ENCODE results near the gene CEP63. TPM values are rescaled to one million over a fixed set of nuclear protein-coding genes. Genes with fewer than 3 reads are reported as not detected.

Gene CEP63
- total RNA-seq, 4 donors from 2014 or later = 21.4 to 23.5 (median 22.4) TPM

- in situ Hi-C loops (cut with MboI; ENCODE audit: low sequenced_read_pairs in 4 of 4) = loop anchor here in 3 of 4 donors (25.0 kb wide), 1 partner anchor 1265 kb away; no protein-coding TSS in a partner anchor
- Histone ChIP-seq H3K4me3 (no peak overlapping the region), H3K4me1 (peaks cover 0 to 6% of the 10 kb centered on the region in 2 donors), H3K9me3 (no peaks in the 10 kb centered on the region), H3K27me3 (no peaks in the 10 kb centered on the region), H3K36me3 (no peaks in the 10 kb centered on the region), H3K27ac (no peak overlapping the region)
- DNase-seq (no peak), ATAC-seq (no peak)
- intact Hi-C loops (cut with DNase I; ENCODE audit: low total_unique reads) = no loop called here
- no peak for TF ChIP-seq POLR2A (IDR thresholded peaks at IDR 0.05)
- TF ChIP-seq CTCF (IDR thresholded peaks at IDR 0.05 in 4 of 5, conservative IDR thresholded peaks at IDR 0.05 in 1 of 5) = no peak
Observed at GRCh38 chr3:134621854-134622253, 136.0 kb downstream of the CEP63 start.

DNA sequence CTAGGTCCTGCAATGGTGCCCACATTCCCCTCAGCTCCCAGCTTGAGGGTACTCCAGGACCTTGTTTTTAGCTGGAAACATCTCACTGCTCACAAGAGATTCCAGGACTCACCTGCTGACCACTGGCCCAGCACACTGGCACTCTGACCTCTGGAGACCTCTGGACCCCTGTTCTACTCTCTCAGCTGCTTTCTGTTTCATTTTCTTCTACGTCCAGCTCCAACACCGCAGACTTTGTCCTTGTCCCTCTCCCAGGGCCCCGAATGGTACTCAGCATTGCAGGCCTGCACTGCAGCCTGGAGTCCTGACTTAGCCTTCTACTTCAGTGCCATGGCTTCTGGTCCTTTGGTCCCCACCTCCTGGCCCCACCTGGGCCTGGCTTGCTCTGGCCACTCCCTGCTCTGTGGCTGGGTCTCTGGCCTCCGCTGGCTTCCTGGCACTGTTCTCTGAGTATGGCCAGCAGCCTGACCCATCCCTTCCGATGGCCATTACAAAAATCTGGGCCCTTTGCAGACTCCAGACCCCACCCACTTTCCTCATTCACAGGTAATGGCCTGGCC, 137.0 kb downstream of the CEP63 start:
- intact Hi-C loops (cut with DNase I; ENCODE audit: low total_unique reads) (no loop called here), in situ Hi-C loops (cut with MboI; ENCODE audit: low sequenced_read_pairs in 4 of 4) (loop anchor here in 3 of 4 donors (25.0 kb wide), 1 partner anchor 1264 kb away; no protein-coding TSS in a partner anchor)

DNA sequence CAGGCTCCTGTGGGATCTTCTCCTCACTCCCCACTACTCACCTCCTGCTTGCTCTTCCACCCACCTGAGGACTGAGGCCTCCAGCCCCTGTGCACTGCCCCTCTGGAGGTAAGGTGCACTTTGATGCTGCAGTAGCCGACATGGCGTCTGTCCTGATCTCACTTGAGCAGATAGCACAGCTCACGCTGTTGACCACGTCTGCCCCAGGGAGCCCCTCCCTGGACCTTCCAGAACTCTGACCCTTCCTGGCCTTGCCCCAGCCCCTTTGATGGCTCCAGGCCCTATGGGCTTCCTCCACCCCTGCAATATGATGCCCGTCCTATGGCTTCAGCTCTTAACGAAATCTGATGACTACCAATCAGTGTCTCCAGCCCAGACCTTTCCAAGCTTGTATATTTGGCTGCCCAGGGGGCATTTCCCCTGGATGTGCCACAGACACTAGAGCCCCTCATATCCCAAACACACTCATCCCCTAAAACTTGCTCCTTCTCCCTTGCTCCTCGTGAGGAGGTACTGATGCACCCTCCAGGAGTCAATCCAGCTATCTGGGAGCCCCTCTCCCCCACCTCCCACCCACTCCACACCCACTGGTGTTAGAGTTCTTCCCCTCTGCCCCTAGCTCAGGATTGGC, 137.9 kb downstream of the CEP63 start:
- Histone ChIP-seq H3K36me3 (no peaks in the 10 kb centered on the region), H3K27ac (no peak overlapping the region), H3K27me3 (no peaks in the 10 kb centered on the region), H3K4me3 (no peak overlapping the region), H3K9me3 (no peaks in the 10 kb centered on the region), H3K4me1 (peaks cover 0 to 6% of the 10 kb centered on the region in 2 donors)
- intact Hi-C loops (cut with DNase I; ENCODE audit: low total_unique reads) (no loop called here), in situ Hi-C loops (cut with MboI; ENCODE audit: low sequenced_read_pairs in 4 of 4) (loop anchor here in 3 of 4 donors (25.0 kb wide), 1 partner anchor 1264 kb away; no protein-coding TSS in a partner anchor)
- no peak for DNase-seq
- ATAC-seq = no peak
- TF ChIP-seq CTCF (IDR thresholded peaks at IDR 0.05 in 4 of 5, conservative IDR thresholded peaks at IDR 0.05 in 1 of 5) = no peak
- TF ChIP-seq POLR2A (IDR thresholded peaks at IDR 0.05) = no peak

More for the DNA sequence above, 137.0 kb downstream of the CEP63 start:
- Histone ChIP-seq H3K36me3 (no peaks in the 10 kb centered on the region), H3K27ac (no peak overlapping the region), H3K27me3 (no peaks in the 10 kb centered on the region), H3K4me3 (no peak overlapping the region), H3K9me3 (no peaks in the 10 kb centered on the region), H3K4me1 (peaks cover 0 to 6% of the 10 kb centered on the region in 2 donors)
- ATAC-seq = no peak
- TF ChIP-seq POLR2A (IDR thresholded peaks at IDR 0.05) (no peak), CTCF (IDR thresholded peaks at IDR 0.05 in 4 of 5, conservative IDR thresholded peaks at IDR 0.05 in 1 of 5) (no peak)
- DNase-seq = no peak

Other genes with a start within 250 kb of the CEP63 start
- gene RYK, start 235.2 kb upstream of the CEP63 start, total RNA-seq = 10 to 100 TPM; 25.8 to 42.4 (median 35.0) TPM
- gene AMOTL2, start 111.6 kb upstream of the CEP63 start, total RNA-seq = 10 to 100 TPM; 17.9 to 29.9 (median 20.6) TPM
- gene ANAPC13, start 72 bp upstream of the CEP63 start, total RNA-seq = 10 to 100 TPM; 32.3 to 82.2 (median 78.7) TPM
- gene KY, start 165.0 kb downstream of the CEP63 start, total RNA-seq = 1 to 10 TPM in 3 of 4 donors, under 1 TPM in 1; 0.68 to 3.3 (median 1.8) TPM